GM10248 (cell line): ENCODE measurements around the gene FRK.

Experiments used
- CTCF ChIA-PET: fragments of 300-600 bp; sonication (Branson Sonifier 250); formaldehyde crosslinking; extraction: SDS; loops from one replicate; lab custom pipeline; 2021; ENCODE audit warnings: antibody characterized with exemption; lab: Yijun Ruan, JAX
- POLR2A ChIA-PET: fragments of 350-650 bp; sonication (Branson Sonifier 250); formaldehyde crosslinking; extraction: SDS; loops from one replicate; lab custom pipeline; 2020; ENCODE audit warnings: antibody characterized with exemption; lab: Yijun Ruan, JAX
- DNase-seq: peaks from one replicate; pipeline ENCODE4 v3.0.0; 2012; ENCODE audit errors: extremely low spot score
- CTCF ChIP-seq: IDR thresholded peaks from 2 replicates; pipeline ENCODE4 v1.5.1; 2012; ENCODE audit warnings: mild to moderate bottlenecking, low read depth; ENCODE audit errors: extremely low read depth, missing control alignments, control extremely low read depth

Gene FRK

GRCh38 chr6:115997990-115998585 lies 62.6 kb downstream of the FRK start:
- POLR2A ChIA-PET = no interaction called here
- DNase-seq = no peak
- CTCF ChIA-PET = interaction anchor here (1.0 to 2.2 kb wide), 4 partner anchors 12 to 102 kb away, joined by 3 to 7 read pairs (median 4); partner anchors contain the start of gene NT5DC1
- no peak for TF ChIP-seq CTCF

- CTCF ChIA-PET = interaction anchor here (0.9 to 1.3 kb wide), 2 partner anchors 14 to 16 kb away, joined by 3 read pairs; no protein-coding TSS in a partner anchor
- POLR2A ChIA-PET = no interaction called here
- no peak for DNase-seq
- no peak for TF ChIP-seq CTCF
These were observed 74.7 kb downstream of the FRK start for GRCh38 chr6:115986026-115986425.

DNA sequence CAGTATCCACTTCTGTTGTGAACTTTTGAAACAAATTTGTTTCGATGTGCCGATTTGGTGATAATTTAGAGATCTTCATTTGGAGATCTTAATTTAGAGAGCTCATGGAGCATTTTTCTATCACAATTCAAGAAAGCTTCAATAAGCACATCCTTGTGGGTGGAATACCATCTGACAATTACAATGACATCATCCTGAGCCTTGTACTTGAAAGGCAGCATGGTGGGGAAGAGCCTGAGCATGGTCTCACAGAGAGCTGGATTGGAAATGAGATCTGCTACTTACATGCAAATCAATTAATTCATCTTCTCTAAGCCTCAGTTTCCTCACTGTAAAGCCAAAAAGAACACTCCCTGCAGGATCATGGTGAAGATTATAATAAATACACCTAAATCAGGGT lies 75.9 kb downstream of the FRK start:
- ChIA-PET POLR2A (no interaction called here), CTCF (no interaction called here)
- DNase-seq = no peak
- no peak for TF ChIP-seq CTCF

- ChIA-PET CTCF (interaction anchor here (0.7 to 3.2 kb wide), 4 partner anchors 12 to 88 kb away, joined by 3 to 12 read pairs (median 3); no protein-coding TSS in a partner anchor), POLR2A (no interaction called here)
- no peak for TF ChIP-seq CTCF
- DNase-seq = no peak
These were observed 76.7 kb downstream of the FRK start for GRCh38 chr6:115983998-115984397.

GRCh38 chr6:115982453-115982852 lies 78.2 kb downstream of the FRK start:
- DNase-seq = no peak
- no peak for TF ChIP-seq CTCF
- POLR2A ChIA-PET = no interaction called here
- CTCF ChIA-PET = interaction anchor here (1.1 to 3.2 kb wide), 3 partner anchors 10 to 29 kb away, joined by 3 to 12 read pairs (median 9); no protein-coding TSS in a partner anchor

DNA sequence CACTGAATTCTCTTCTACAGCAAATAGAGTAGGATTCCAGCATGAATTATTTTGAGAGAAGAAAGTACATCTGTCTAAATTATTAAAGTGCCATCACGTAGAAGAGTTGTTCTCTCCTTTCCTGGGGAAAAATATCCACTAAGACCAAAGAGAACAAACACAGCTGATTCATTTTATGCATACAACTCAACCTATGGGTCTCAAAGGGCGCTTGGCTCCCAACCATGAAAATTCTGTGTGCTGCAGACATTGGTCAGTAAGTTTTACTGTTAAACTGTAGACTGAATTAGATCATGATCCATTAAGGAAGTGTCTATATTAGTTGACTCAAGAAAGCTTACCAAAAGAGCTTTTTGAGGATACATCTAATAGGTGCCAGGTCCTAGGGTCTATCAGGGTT lies 83.5 kb downstream of the FRK start:
- ChIA-PET CTCF (interaction anchor here (1.3 kb wide), 1 partner anchor 19 kb away, joined by 3 read pairs; no protein-coding TSS in a partner anchor), POLR2A (no interaction called here)
- TF ChIP-seq CTCF = no peak
- DNase-seq = no peak
